Measurements from ENCODE around the gene ZNF853.
"Not testable (repeated sequence)": the region's sequence is repeated elsewhere in the genome, so short reads cannot be mapped to it uniquely, and the experiment has no call there.

The ZNF853 gene
- 3.2 to 5.8 (median 4.4) reads per million in 4 donors for total RNA-seq

DNA sequence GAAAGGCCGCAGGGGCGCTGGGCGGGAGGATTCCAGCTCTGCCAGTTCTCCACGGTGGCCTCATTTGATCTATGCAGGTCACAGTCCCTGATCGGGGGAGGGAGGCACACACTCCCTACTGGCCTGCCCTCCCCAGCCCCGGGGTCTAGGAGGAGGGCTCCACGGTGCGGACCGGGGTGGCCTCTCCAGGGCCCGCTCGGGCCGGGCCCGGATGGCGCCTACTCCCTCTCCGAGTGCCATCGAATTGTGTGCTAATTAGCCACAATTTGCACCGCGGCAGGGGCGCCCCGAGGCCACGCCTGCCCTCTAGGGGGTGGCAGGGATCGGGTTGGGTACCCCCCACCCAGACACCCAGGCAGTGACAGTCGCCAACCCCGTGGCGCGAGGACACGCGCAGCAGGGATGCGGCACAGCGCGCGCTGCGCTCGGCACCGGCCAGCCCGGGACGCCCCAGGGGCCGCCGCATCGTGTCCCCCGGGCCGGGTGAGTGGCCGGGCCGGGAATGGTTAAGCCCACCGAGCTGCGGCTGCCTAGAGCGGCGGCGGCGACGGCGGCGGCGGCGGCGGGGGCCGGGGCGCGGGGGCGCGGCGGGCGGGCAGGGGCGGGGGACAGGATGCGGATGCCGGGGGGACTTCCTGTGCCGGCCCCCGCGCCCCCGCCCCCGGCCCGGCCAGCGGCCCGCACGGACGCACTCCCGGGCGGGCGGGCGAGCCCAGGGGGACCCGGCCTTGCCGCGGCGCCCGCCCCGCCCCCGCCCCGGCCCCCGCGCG is at the start of gene ZNF853:
TSS of gene ZNF853 (plus strand) at position 658 of the 770 bp plus-strand sequence. CDS start 565 bp downstream, outside the sequence.
- DNase-seq, result no peak

GRCh38 chr7:6565655-6566054 is 49.8 kb upstream of the ZNF853 start:
- no peak for DNase-seq

- DNase-seq, result no peak
These were observed 47.5 kb upstream of the ZNF853 start for GRCh38 chr7:6567886-6568285.

DNA sequence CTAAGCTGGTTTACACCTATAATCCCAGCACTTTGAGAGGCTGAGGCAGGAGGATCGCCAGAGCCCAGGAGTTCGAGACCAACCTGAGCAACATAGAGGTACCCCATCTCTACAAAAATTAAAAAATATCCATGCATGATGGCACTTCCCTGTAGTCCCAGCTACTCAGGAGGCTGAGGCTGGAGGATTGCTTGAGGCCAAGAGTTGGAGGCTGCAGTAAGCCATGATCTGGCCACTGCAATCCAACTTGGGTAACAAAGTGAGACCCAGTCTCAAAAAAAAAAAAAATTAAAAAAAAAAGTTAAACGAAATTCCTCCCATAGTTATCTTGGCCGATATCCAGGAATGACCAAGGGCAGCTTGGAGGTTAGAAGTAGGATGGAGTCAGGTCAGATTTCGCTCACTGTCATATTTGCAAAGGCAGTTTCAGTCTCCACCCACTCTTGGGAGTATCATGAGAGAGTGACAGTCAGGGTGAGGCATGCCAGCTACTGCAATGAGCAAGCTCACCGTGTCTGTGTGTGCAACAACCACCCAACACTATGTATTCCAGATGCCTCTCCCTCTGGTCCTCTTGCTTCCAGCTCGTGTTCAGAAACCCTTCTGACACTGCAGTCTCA is 44.1 kb upstream of the ZNF853 start:
- DNase-seq, result no peak

- no peak for DNase-seq
These were observed 40.0 kb upstream of the ZNF853 start for GRCh38 chr7:6575281-6576023.

DNA sequence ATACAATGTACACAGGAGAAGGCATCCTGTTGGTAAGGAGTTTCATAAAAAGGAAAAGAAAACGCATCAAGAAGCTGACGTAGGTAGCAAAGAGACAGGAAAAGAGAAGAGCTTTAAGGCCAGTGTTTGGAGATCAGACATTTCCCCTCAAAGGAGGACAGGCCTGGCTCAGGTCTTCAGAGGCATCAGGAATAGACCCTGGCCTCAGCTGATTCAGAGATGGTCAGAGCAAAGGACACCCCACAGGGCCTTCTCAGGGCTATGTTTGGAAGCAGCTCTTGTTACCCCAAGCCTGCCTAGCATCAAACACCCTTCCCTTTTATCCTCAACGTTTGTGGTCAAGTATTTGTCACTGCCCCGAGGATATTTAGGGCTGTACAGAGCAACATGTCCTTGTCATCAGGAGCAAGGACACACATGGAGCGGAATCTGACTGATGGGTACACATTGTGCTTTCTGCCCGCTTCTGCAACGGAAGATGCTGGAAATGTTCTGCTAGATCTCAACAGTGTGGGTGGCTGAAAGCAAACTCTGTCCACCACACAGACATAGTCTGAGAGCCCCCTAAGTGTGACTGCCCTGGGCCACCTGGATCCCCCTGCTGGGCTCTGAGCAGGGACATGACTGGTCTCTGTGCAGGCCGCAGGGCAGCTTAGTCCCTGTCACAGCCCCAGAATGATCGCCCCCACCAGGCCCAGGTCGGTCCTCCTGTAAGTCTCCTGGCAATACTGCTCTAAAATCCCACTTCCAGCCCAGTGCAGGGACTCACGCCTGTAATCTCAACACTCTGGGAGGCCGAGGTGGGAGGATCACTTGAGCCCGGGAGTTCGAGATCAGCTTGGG is 39.2 kb upstream of the ZNF853 start:
- no peak for DNase-seq

- DNase-seq, result peak in 1 of 5 donors; percentile 21
These were observed 38.5 kb upstream of the ZNF853 start for GRCh38 chr7:6576867-6577368.

DNA sequence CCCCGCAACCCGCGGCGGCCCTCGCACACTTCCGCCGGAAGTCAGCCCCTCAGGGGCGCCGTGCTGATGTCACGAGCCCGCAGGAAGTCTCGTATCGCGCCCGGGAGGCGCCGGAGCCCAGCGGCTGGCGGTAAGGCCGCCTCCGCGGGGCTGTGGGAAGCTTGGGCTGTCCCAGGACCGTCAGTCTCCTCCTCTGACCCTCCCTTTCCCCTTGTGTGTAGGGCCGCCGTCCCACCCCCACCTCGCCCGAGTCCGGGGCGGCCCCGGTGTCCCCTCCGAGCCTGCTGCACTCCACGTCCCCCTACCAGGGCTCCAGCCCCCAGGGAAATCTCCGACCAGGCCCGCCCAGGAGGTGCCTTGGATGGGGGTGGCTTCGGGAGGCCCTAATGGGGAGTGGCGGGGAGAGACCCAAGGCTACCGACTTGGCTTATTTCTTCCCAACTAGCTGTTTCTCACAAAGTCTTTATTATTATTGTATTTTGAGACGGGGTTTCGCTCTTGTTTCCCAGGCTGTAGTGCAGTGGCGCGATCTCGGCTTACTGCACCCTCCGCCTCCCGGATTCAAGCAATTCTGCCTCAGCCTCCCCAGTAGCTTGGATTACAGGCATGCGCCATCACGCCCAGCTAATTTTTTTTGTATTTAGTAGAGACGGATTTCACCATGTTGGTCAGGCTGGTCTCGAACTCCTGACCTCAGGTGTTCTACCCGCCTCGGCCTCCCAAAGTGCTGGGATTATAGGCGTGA is 37.9 kb upstream of the ZNF853 start, which contains the start of gene ZDHHC4:
TSS of gene ZDHHC4 (plus strand) at position 86 of the 745 bp plus-strand sequence. CDS start 3,108 bp downstream, outside the sequence.
- DNase-seq, result peak; percentile 66 to 91 (median 79)

- no peak for DNase-seq
These were observed 37.0 kb upstream of the ZNF853 start for GRCh38 chr7:6578114-6579084.

DNA sequence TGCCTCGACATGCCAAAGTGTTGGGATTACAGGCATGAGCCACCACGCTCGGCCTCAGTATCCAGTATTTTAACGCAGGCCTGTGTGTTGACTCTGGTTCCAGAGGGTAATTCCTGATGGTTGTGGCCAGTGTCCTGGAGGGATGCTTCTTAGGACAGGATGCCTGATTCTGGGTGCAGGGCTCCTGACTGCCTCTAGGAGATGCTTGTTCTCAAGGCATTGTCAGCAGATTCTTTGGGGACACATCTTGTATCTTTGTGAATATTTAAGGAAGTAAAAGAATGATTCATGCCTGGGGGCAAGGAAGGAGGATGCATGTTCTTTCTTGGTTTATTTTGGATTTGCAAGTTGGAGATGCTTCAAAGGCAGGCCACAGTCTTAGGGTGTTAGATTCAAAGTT is 36.0 kb upstream of the ZNF853 start:
- no peak for DNase-seq

DNA sequence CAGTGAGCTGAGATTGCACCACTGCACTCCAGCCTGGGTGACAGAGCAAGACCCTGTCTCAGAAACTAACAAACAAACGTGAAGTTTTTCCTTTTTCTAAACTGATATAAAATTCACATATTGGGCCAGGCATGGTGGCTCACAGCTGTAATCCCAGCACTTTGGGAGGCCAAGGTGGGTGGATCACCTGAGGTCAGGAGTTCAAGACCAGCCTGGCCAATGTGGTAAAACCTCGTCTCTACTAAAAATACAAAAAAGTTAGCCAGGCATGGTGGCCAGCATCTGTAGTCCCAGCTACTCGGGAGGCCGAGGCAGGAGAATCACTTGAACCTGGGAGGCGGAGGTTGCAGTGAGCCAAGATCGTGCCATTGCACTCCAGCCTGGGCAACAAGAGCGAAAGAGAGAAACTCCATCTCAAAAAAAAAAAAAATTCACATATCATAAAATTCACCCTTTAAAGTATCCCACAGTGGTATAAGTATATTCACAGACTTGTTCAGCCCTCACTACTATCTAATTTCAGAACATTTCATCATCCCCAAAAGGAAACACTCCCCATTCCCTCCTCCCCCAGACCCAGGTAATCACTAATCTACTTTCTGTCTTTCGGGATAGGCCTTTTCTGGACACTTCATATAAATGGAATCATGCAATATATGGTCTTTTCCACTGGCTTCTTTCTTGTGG is 29.5 kb upstream of the ZNF853 start:
- not testable (repeated sequence) for DNase-seq

- no peak for DNase-seq
These were observed 26.8 kb upstream of the ZNF853 start for GRCh38 chr7:6588566-6588965.

DNA sequence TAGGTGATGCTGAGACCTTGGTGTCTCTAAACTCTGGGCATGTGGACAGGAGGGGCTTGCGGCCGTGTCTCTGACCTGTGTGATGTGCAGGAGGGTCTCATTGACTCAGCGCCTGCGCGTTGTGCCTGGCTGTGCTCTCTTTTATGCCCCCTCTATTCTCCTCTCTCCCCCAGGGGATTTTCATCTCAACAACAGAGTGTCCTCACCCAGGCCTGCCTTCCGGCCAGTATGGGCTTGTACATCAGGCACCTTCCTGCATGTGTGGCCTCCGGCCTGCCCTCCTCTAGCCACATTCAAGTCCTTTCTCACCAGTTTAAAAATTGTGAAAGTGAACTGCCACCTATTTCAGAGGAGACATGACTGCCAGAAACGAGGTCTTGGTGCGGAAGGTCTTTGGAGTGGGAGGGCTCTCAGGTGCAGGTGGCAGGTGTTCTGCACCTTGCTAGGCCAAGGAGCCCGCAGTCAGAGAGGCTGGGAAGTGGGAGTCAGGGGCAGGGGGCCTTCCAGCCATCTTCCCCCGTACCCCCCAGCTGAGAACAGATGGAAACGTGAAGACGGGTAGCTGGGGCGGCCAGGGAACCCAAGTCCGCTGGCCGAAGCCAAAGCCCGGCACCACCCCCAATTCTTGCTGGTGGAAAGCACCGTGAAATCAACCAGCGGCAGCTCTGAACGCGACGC is 26.1 kb upstream of the ZNF853 start:
- no peak for DNase-seq

DNA sequence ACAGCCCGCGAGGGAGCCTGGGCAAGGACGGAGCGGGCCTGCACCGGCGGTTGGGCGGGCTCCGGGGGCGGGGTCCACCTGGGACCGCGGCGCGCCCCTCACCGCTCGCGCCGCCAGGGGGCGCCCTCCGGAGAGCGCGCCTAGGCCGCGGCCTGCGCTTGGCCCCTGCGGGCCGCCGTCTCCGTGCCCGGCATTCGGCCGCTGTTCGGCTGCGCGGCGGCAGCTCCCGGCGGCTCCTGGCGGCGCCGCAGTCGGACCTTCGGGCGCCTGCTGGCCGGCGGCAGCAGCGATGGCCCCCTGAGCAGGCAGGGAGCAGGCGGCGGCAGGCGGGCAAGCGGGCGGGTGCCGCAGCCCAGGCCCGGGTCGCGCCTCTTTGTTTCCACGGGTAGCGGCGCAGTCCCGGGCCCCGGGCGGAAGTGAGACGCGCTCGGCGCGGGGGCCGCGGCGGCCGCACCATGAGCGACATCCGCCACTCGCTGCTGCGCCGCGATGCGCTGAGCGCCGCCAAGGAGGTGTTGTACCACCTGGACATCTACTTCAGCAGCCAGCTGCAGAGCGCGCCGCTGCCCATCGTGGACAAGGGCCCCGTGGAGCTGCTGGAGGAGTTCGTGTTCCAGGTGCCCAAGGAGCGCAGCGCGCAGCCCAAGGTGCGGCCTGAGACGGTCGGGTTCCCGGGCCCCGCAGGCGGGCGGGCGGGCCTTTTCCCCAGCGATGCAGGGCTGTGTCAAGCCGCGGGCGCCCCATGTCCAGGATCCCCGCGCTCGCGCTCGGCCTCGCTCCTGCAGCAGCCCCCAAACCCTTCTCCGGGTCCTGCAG is 25.4 kb upstream of the ZNF853 start, which contains the start of gene INTS15:
TSS of gene INTS15 (plus strand) at position 193 of the 816 bp plus-strand sequence. CDS start at position 456, 263 bp downstream.
- DNase-seq, result peak; percentile 66 to 84 (median 72)

DNA sequence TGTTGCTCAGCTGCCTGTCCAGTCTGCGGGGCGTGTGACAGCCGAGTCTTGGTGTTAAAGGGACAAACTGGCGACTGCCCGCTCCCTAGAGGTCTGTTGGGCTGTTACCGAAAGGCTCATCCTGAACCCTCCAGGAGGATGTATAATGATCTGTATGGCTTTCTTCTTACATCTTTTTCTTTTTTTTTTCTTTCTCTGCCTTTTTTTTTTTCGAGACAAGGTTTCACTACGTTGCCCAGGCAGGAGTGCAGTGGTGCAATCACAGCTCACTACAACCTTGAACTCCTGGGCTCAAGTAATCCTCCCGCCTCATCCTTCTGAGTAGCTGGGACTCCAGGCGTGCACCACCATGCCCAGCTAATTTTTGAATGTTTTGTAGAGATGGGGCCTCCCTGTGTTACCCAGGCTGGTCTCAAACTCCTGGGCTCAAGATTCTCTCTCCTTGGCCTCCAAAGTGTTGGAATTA is 24.7 kb upstream of the ZNF853 start:
- DNase-seq, result peak in 1 of 5 donors; percentile 14

GRCh38 chr7:6600093-6600492 is 15.3 kb upstream of the ZNF853 start:
- no peak for DNase-seq

DNA sequence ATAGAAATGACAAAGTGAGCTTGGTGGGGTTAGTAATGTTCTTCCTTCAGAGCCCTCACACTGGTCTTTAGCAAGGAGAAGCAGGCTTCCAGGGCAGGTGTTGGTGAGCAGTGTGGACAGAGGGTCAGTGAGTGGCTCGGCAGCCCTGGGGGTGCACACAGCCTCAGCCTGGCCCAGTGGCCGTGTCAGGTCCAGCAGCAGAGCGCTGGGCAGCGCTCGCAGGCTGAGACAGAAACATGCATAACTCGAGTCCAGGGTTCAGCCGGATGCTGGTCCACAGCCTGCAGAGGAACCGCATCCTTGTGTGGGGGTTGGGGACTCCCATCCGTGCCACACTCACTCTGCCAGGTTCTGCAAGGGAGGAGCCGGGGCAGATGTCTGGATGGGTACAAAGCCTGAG is 11.0 kb upstream of the ZNF853 start:
- no peak for DNase-seq
